OCI-LY3 (cell line): Measurements from ENCODE around the gene PVRIG.
"Not testable (repeated sequence)": the region's sequence is repeated elsewhere in the genome, so short reads cannot be mapped to it uniquely, and the experiment has no call there.

Experiments
- H2AFZ ChIP-seq: fragments of 200-600, 300-600 bp; shearing (Covaris generic); 2 replicates; pipeline ENCODE4 v1.6.0; 2014; ENCODE audit warnings: antibody characterized with exemption, low read depth, low read length
- H3K27ac ChIP-seq: fragments of 200-600, 300-600 bp; sonication (generic); 2 replicates; pipeline ENCODE4 v1.5.1; 2014; ENCODE audit warnings: mild to moderate bottlenecking, low read length, moderate library complexity, mixed read lengths
- H3K27me3 ChIP-seq: fragments of 200-600, 300-600 bp; sonication (generic); 2 replicates; pipeline ENCODE4 v1.6.1; 2014; ENCODE audit warnings: low read depth, low read length, mixed read lengths
- H3K36me3 ChIP-seq: fragments of 200-600, 300-600 bp; sonication (generic); replicated peaks from 2 replicates; pipeline ENCODE3; 2014; ENCODE audit warnings: low read depth, low read length, mixed read lengths
- H3K4me1 ChIP-seq: fragments of 300-600, 200-600 bp; sonication (generic); 2 replicates; pipeline ENCODE4 v1.6.1; 2014; ENCODE audit warnings: low read length, mixed read lengths
- H3K4me2 ChIP-seq: fragments of 200-600, 300-600 bp; sonication (generic); 2 replicates; pipeline ENCODE4 v1.6.1; 2014; ENCODE audit warnings: low read length, mixed read lengths
- H3K4me3 ChIP-seq: fragments of 300-600, 200-600 bp; sonication (generic); 2 replicates; pipeline ENCODE4 v1.5.1; 2014; ENCODE audit warnings: antibody characterized with exemption, mild to moderate bottlenecking, low read length, moderate library complexity
- H3K79me2 ChIP-seq: fragments of 300-600, 200-600 bp; shearing (Covaris generic); 2 replicates; pipeline ENCODE4 v1.6.1; 2014; ENCODE audit warnings: mild to moderate bottlenecking, low read length, mixed read lengths
- H3K9ac ChIP-seq: fragments of 300-600, 200-600 bp; shearing (Covaris generic); 2 replicates; pipeline ENCODE4 v1.6.0; 2014; ENCODE audit warnings: mild to moderate bottlenecking, low read length, moderate library complexity
- H3K9me3 ChIP-seq: fragments of 200-600, 300-600 bp; shearing (Covaris generic); 2 replicates; pipeline ENCODE4 v1.6.1; 2014; ENCODE audit warnings: low read length, mixed read lengths; ENCODE audit not compliant: insufficient read depth
- H4K20me1 ChIP-seq: fragments of 200-600, 300-600 bp; sonication (generic); 2 replicates; pipeline ENCODE4 v1.6.1; 2016; ENCODE audit warnings: low read length, mixed read lengths; ENCODE audit not compliant: insufficient read depth
- CTCF ChIP-seq: fragments of 200-600, 300-600 bp; sonication (generic); IDR thresholded peaks from 2 replicates; pipeline ENCODE4 v1.5.1; 2014; ENCODE audit warnings: antibody characterized with exemption, low read length, low read depth
- EZH2phosphoT487 ChIP-seq: fragments of 200-600 bp; shearing (Covaris generic); IDR thresholded peaks from 2 replicates; pipeline ENCODE4 v1.6.1; 2018; ENCODE audit warnings: antibody characterized with exemption, mixed run types, low read depth

Gene PVRIG

GRCh38 chr7:100248483-100248882, 28.7 kb downstream of the PVRIG start:
- no peak overlapping the region for H3K4me3 ChIP-seq
- no peaks in the 10 kb centered on the region for H3K9me3 ChIP-seq
- H2AFZ ChIP-seq = no peak overlapping the region
- H3K27ac ChIP-seq = no peak overlapping the region
- H3K79me2 ChIP-seq = no peaks in the 10 kb centered on the region
- no peaks in the 10 kb centered on the region for H4K20me1 ChIP-seq
- no peaks in the 10 kb centered on the region for H3K36me3 ChIP-seq
- no peak overlapping the region for H3K9ac ChIP-seq
- H3K27me3 ChIP-seq = no peaks in the 10 kb centered on the region
- no peak overlapping the region for H3K4me2 ChIP-seq
- TF ChIP-seq EZH2phosphoT487 (no peak), CTCF (no peak)
- peaks cover 6% of the 10 kb centered on the region; the same call in 1 of the 2 replicates for H3K4me1 ChIP-seq

GRCh38 chr7:100257017-100257416, 37.3 kb downstream of the PVRIG start:
- Histone ChIP-seq H3K4me2 (no peak overlapping the region), H4K20me1 (no peaks in the 10 kb centered on the region), H3K4me1 (no peaks in the 10 kb centered on the region), H3K9ac (no peak overlapping the region), H2AFZ (no peak overlapping the region), H3K4me3 (no peak overlapping the region), H3K9me3 (no peaks in the 10 kb centered on the region), H3K27ac (no peak overlapping the region), H3K36me3 (no peaks in the 10 kb centered on the region), H3K27me3 (no peaks in the 10 kb centered on the region), H3K79me2 (no peaks in the 10 kb centered on the region)
- TF ChIP-seq EZH2phosphoT487 (no peak), CTCF (no peak)

GRCh38 chr7:100259984-100260383, 40.2 kb downstream of the PVRIG start:
- not testable (repeated sequence) for H2AFZ ChIP-seq, H3K4me2 ChIP-seq, H4K20me1 ChIP-seq, H3K27ac ChIP-seq, H3K9me3 ChIP-seq, H3K79me2 ChIP-seq, H3K4me1 ChIP-seq, H3K36me3 ChIP-seq, H3K9ac ChIP-seq, H3K27me3 ChIP-seq, H3K4me3 ChIP-seq

GRCh38 chr7:100262896-100263295, 43.1 kb downstream of the PVRIG start:
- H3K4me3 ChIP-seq, H3K9ac ChIP-seq, H3K79me2 ChIP-seq, H3K9me3 ChIP-seq, H3K27ac ChIP-seq, H2AFZ ChIP-seq, H3K4me2 ChIP-seq, H3K27me3 ChIP-seq, H4K20me1 ChIP-seq, H3K36me3 ChIP-seq, H3K4me1 ChIP-seq: not testable (repeated sequence)

GRCh38 chr7:100264223-100264622, 44.5 kb downstream of the PVRIG start:
- H4K20me1 ChIP-seq, H3K4me2 ChIP-seq, H3K27me3 ChIP-seq, H3K27ac ChIP-seq, H3K9ac ChIP-seq, H3K36me3 ChIP-seq, H3K4me3 ChIP-seq, H2AFZ ChIP-seq, H3K9me3 ChIP-seq, H3K4me1 ChIP-seq, H3K79me2 ChIP-seq: not testable (repeated sequence)

GRCh38 chr7:100264669-100265165, 45.0 kb downstream of the PVRIG start:
- not testable (repeated sequence) for H3K4me2 ChIP-seq, H3K4me1 ChIP-seq, H3K27me3 ChIP-seq, H4K20me1 ChIP-seq, H3K27ac ChIP-seq, H3K36me3 ChIP-seq, H3K9me3 ChIP-seq, H3K9ac ChIP-seq, H2AFZ ChIP-seq, H3K79me2 ChIP-seq, H3K4me3 ChIP-seq

GRCh38 chr7:100265851-100266250, 46.1 kb downstream of the PVRIG start:
- not testable (repeated sequence) for H4K20me1 ChIP-seq, H3K79me2 ChIP-seq, H3K9me3 ChIP-seq, H2AFZ ChIP-seq, H3K27ac ChIP-seq, H3K4me3 ChIP-seq, H3K4me2 ChIP-seq, H3K36me3 ChIP-seq, H3K27me3 ChIP-seq, H3K9ac ChIP-seq
- peaks cover 14% of the 10 kb centered on the region for H3K4me1 ChIP-seq
